ENCODE measurements around the gene RAB6B. TPM values are rescaled to one million over a fixed set of nuclear protein-coding genes. Genes with fewer than 3 reads are reported as not detected.

Gene RAB6B
- total RNA-seq, 1 experiment from 2014 or later, result 0.52 TPM

GRCh38 chr3:133830071-133830470 is 65.6 kb downstream of the RAB6B start:
- no peaks in the 10 kb centered on the region for H3K9me2 ChIP-seq (ENCODE audit: insufficient read depth)
- H3K4me2 ChIP-seq, result no peak overlapping the region
- TF ChIP-seq CTCF (conservative IDR thresholded peaks at IDR 0.05) (no peak), EZH2 (IDR thresholded peaks at IDR 0.05; ENCODE audit: low read depth) (no peak)
- H3K27ac ChIP-seq, result no peak overlapping the region
- no peaks in the 10 kb centered on the region for H3K9me3 ChIP-seq (ENCODE audit: insufficient read depth, low read depth)
- no peak overlapping the region for H2AFZ ChIP-seq
- POLR2A ChIA-PET (ENCODE audit: unreplicated experiment), result no interaction called here
- CTCF ChIA-PET, result no interaction called here
- H3K27me3 ChIP-seq (ENCODE audit: insufficient read depth, low read depth), result peaks cover 7% of the 10 kb centered on the region; the same call in 1 of the 2 replicates
- intact Hi-C loops (cut with micrococcal nuclease; ENCODE audit: unreplicated experiment), result no loop called here
- BruUV-seq (replicated peaks), result no TSS peak
- no peak overlapping the region for H3K4me3 ChIP-seq
- no peak for DNase-seq
- no peaks in the 10 kb centered on the region for H3K4me1 ChIP-seq (replicated peaks; ENCODE audit: insufficient read depth)
- H3F3A ChIP-seq (ENCODE audit: insufficient read depth, low read depth), result no peaks in the 10 kb centered on the region
- no peaks in the 10 kb centered on the region for H3K36me3 ChIP-seq (ENCODE audit: low read depth)
- H4K20me1 ChIP-seq (ENCODE audit: insufficient read depth), result no peaks in the 10 kb centered on the region
- H3K79me2 ChIP-seq (ENCODE audit: low read depth), result no peaks in the 10 kb centered on the region

- ChIA-PET CTCF (no interaction called here), POLR2A (ENCODE audit: unreplicated experiment) (no interaction called here)
- Histone ChIP-seq H3K27me3 (ENCODE audit: insufficient read depth, low read depth) (peaks cover 7% of the 10 kb centered on the region; the same call in 1 of the 2 replicates), H3K4me1 (replicated peaks; ENCODE audit: insufficient read depth) (no peaks in the 10 kb centered on the region), H2AFZ (no peak overlapping the region), H3K4me2 (no peak overlapping the region), H4K20me1 (ENCODE audit: insufficient read depth) (no peaks in the 10 kb centered on the region), H3K9me2 (ENCODE audit: insufficient read depth) (no peaks in the 10 kb centered on the region), H3K36me3 (ENCODE audit: low read depth) (no peaks in the 10 kb centered on the region), H3K27ac (no peak overlapping the region), H3K79me2 (ENCODE audit: low read depth) (no peaks in the 10 kb centered on the region), H3K9me3 (ENCODE audit: insufficient read depth, low read depth) (no peaks in the 10 kb centered on the region), H3F3A (ENCODE audit: insufficient read depth, low read depth) (no peaks in the 10 kb centered on the region), H3K4me3 (no peak overlapping the region)
- no TSS peak for BruUV-seq (replicated peaks)
- TF ChIP-seq EZH2 (IDR thresholded peaks at IDR 0.05; ENCODE audit: low read depth) (no peak), CTCF (conservative IDR thresholded peaks at IDR 0.05) (no peak)
- intact Hi-C loops (cut with micrococcal nuclease; ENCODE audit: unreplicated experiment), result no loop called here
- no peak for DNase-seq
Measured at GRCh38 chr3:133829310-133829707, 66.4 kb downstream of the RAB6B start.

GRCh38 chr3:133828576-133829309 is 66.9 kb downstream of the RAB6B start:
- Histone ChIP-seq H3K4me3 (no peak overlapping the region), H3K4me2 (no peak overlapping the region), H3F3A (ENCODE audit: insufficient read depth, low read depth) (no peaks in the 10 kb centered on the region), H4K20me1 (ENCODE audit: insufficient read depth) (no peaks in the 10 kb centered on the region), H3K27me3 (ENCODE audit: insufficient read depth, low read depth) (peaks cover 7% of the 10 kb centered on the region; the same call in 1 of the 2 replicates), H3K9me2 (ENCODE audit: insufficient read depth) (no peaks in the 10 kb centered on the region), H3K36me3 (ENCODE audit: low read depth) (no peaks in the 10 kb centered on the region), H2AFZ (no peak overlapping the region), H3K27ac (no peak overlapping the region), H3K4me1 (replicated peaks; ENCODE audit: insufficient read depth) (no peaks in the 10 kb centered on the region), H3K79me2 (ENCODE audit: low read depth) (no peaks in the 10 kb centered on the region), H3K9me3 (ENCODE audit: insufficient read depth, low read depth) (no peaks in the 10 kb centered on the region)
- intact Hi-C loops (cut with micrococcal nuclease; ENCODE audit: unreplicated experiment), result no loop called here
- ChIA-PET CTCF (interaction anchor here (0.6 kb wide), 1 partner anchor 361 kb away, joined by 3 read pairs; no protein-coding TSS in a partner anchor), POLR2A (ENCODE audit: unreplicated experiment) (interaction anchor here (0.6 kb wide), 1 partner anchor 627 kb away, joined by 11 read pairs; no protein-coding TSS in a partner anchor)
- DNase-seq, result no peak
- TF ChIP-seq EZH2 (IDR thresholded peaks at IDR 0.05; ENCODE audit: low read depth) (no peak), CTCF (conservative IDR thresholded peaks at IDR 0.05) (no peak)
- BruUV-seq (replicated peaks), result no TSS peak

All from PC-9 (cell line).